GM12878 (cell line): ENCODE measurements around the gene KLHDC2. TPM values are rescaled to one million over a fixed set of nuclear protein-coding genes. Genes with fewer than 3 reads are reported as not detected.

Experiments used
- ATAC-seq: fragments of 200-7000 bp; cut with Tn5 transposase; 3 replicates; pipeline ENCODE4 v1.9.1; 2020; ENCODE audit warnings: mild to moderate bottlenecking, moderate library complexity
- BruUV-seq: library from RNA; stranded (reverse); fragments of 400-500 nt; replicated peaks from 2 replicates; lab custom pipeline; 2021; lab: Mats Ljungman, UMichigan
- CTCF ChIA-PET: fragments of 300-600 bp; sonication (Branson Sonifier 250); formaldehyde crosslinking; extraction: SDS; loops from one replicate; lab custom pipeline; 2021; ENCODE audit warnings: inconsistent platforms; lab: Yijun Ruan, JAX
- POLR2A ChIA-PET: fragments of 350-600 bp; formaldehyde crosslinking; extraction: SDS; loops from one replicate; lab custom pipeline; 2021; ENCODE audit warnings: inconsistent platforms; lab: Charles Lee
- RAD21 ChIA-PET: fragments of 300-600 bp; sonication (Branson Sonifier 250); formaldehyde crosslinking; loops from one replicate; lab custom pipeline; 2023; ENCODE audit warnings: antibody characterized with exemption; ENCODE audit not compliant: unreplicated experiment; lab: Charles Lee
- SMC1A ChIA-PET: fragments of 300-600 bp; sonication (Branson Sonifier 250); formaldehyde crosslinking; loops from one replicate; lab custom pipeline; 2023; ENCODE audit not compliant: unreplicated experiment, uncharacterized antibody; lab: Charles Lee
- DNase-seq: peaks from one replicate; pipeline ENCODE4 v3.0.0-alpha.2; 2011; ENCODE audit warnings: low read depth, low spot score
- FAIRE-seq: peaks from 3 replicates; lab custom pipeline; 2011; peaks lifted over from hg19 to GRCh38; lab: Jason Lieb, UNC
- H2AFZ ChIP-seq: 2 replicates; pipeline ENCODE4 v1.6.0; 2011; ENCODE audit warnings: low read depth, low read length, control low read depth; ENCODE audit not compliant: control insufficient read depth
- H3K27ac ChIP-seq: 2 replicates; pipeline ENCODE4 v1.5.1; 2011; ENCODE audit warnings: control low read depth; ENCODE audit not compliant: control insufficient read depth, insufficient read depth
- H3K27me3 ChIP-seq, 2 experiments: replicated peaks in 1 of 2; 2 replicates each; pipeline versions ENCODE4 v1.6.0 to v1.6.1; 2011; ENCODE audit warnings: low read length in 1 of 2; ENCODE audit not compliant: control insufficient read depth in 2 of 2, insufficient read depth in 2 of 2
- H3K36me3 ChIP-seq, 2 experiments: 2 replicates each; pipeline ENCODE4 v1.5.1; 2011; ENCODE audit warnings: low read length in 1 of 2; ENCODE audit not compliant: control insufficient read depth in 2 of 2, insufficient read depth in 2 of 2
- H3K4me1 ChIP-seq: 2 replicates; pipeline ENCODE4 v1.6.1; 2011; ENCODE audit warnings: mild to moderate bottlenecking, low read length, moderate library complexity, mixed read lengths; ENCODE audit not compliant: control insufficient read depth, insufficient read depth
- H3K4me2 ChIP-seq: 2 replicates; pipeline ENCODE4 v1.6.0; 2011; ENCODE audit warnings: control low read depth; ENCODE audit not compliant: control insufficient read depth, insufficient read depth
- H3K4me3 ChIP-seq: fragments of 200-600 bp; sonication (generic); 2 replicates; pipeline ENCODE4 v1.5.1; 2016
- H3K79me2 ChIP-seq: 2 replicates; pipeline ENCODE4 v1.6.0; 2011; ENCODE audit warnings: low read length; ENCODE audit not compliant: control insufficient read depth, insufficient read depth
- H3K9ac ChIP-seq: 2 replicates; pipeline ENCODE4 v1.8.0; 2011; ENCODE audit warnings: low read length, control low read depth, mixed read lengths; ENCODE audit not compliant: control insufficient read depth, insufficient read depth
- H3K9me3 ChIP-seq: replicated peaks from 3 replicates; pipeline ENCODE4 v1.5.1; 2011; ENCODE audit warnings: mild to moderate bottlenecking, low read length; ENCODE audit not compliant: control insufficient read depth, insufficient read depth
- H4K20me1 ChIP-seq: 2 replicates; pipeline ENCODE4 v1.6.0; 2011; ENCODE audit not compliant: control insufficient read depth, insufficient read depth
- BRCA1 ChIP-seq: IDR thresholded peaks from 2 replicates; pipeline ENCODE4 v1.6.1; 2011; ENCODE audit warnings: low read depth, low read length, improper control_type of control experiment
- CBFB ChIP-seq: IDR thresholded peaks from 2 replicates; pipeline ENCODE4 v1.6.1; 2016; ENCODE audit warnings: antibody characterized with exemption, low read depth
- IKZF1 ChIP-seq: fragments of 450-650 bp; conservative IDR thresholded peaks from 2 replicates; pipeline ENCODE4 v1.6.1; 2017; ENCODE audit warnings: antibody characterized with exemption, mild to moderate bottlenecking
- MEF2B ChIP-seq: fragments of 450-650 bp; IDR thresholded peaks from 2 replicates; pipeline ENCODE4 v1.6.1; 2018; ENCODE audit warnings: mild to moderate bottlenecking, moderate library complexity; ENCODE audit not compliant: partially characterized antibody, poor library complexity, severe bottlenecking
- MTA2 ChIP-seq: fragments of 450-650 bp; IDR thresholded peaks from 2 replicates; pipeline ENCODE4 v1.6.1; 2016; ENCODE audit warnings: low read depth, mild to moderate bottlenecking, moderate library complexity
- MXI1 ChIP-seq: fragments of 150-350 bp; IDR thresholded peaks from 2 replicates; pipeline ENCODE4 v1.6.1; 2011; ENCODE audit warnings: low read depth, mild to moderate bottlenecking, inconsistent platforms, low read length, improper control_type of control experiment
- SREBF2 ChIP-seq: IDR thresholded peaks from 2 replicates; pipeline ENCODE4 v1.6.1; 2012; ENCODE audit warnings: mild to moderate bottlenecking, low read length
- YBX1 ChIP-seq: fragments of 450-650 bp; IDR thresholded peaks from 2 replicates; pipeline ENCODE4 v1.6.1; 2016; ENCODE audit warnings: antibody characterized with exemption
- ZSCAN29 ChIP-seq: fragments of 450-650 bp; IDR thresholded peaks from 2 replicates; pipeline ENCODE4 v1.6.1; 2017; ENCODE audit warnings: mild to moderate bottlenecking, moderate library complexity
- WGBS: methylation state at CpG from one replicate; pipeline ENCODE4 v1.1.6; 2016; ENCODE audit warnings: low lambda C conversion rate; ENCODE audit not compliant: insufficient replicate concordance, insufficient coverage; ENCODE audit errors: missing lambda C conversion rate; 5-methylcytosine and 5-hydroxymethylcytosine counted together
- in situ Hi-C: fragments of 300-500 bp; cut with MboI; formaldehyde crosslinking; loops from 9 replicates; pipeline ENCODE4 v1.14.3; 2018; ENCODE audit warnings: mixed read lengths
- intact Hi-C: fragments of 100-400 bp; cut with micrococcal nuclease; formaldehyde crosslinking; loops from one replicate; pipeline ENCODE4 v1.14.2; 2022; ENCODE audit not compliant: unreplicated experiment
- polyA plus RNA-seq, 11 experiments: library from polyadenylated mRNA; depleted of rRNA in 4 of 11; unstranded in 6 of 11; stranded (reverse) in 5 of 11; fragments of >200 nt; fragmentation: Nextera tagmentation in 4 of 11; fragmentation: Illumina TruSeq in 1 of 11; extraction: Ambion mirVana in 4 of 11; extraction: Trizol in 1 of 11; gene quantifications; 1 replicate in 1 of 11; 2 replicates in 10 of 11; pipeline versions ENCODE4 v1.2.1 to v1.2.3, GENCODE V29; 2011 to 2016; ENCODE audit warnings: inconsistent platforms in 2 of 11, missing spikeins in 2 of 11, low read depth in 1 of 11
- total RNA-seq, 4 experiments: library from RNA; depleted of rRNA in 3 of 4; stranded (reverse); fragments of >200 nt in 3 of 4; fragmentation: Illumina TruSeq in 1 of 4; extraction: Trizol in 1 of 4; gene quantifications; 2 replicates each; pipeline versions ENCODE4 v1.2.1 to v1.2.3, GENCODE V29; 2013 to 2021
- TF ChIP-seq, protein P1 (sequence below): fragments of 450-650 bp; IDR thresholded peaks from 2 replicates; pipeline ENCODE4 v1.6.1; 2017; ENCODE audit warnings: mild to moderate bottlenecking
- TF ChIP-seq, protein P2 (sequence below): fragments of 450-650 bp; IDR thresholded peaks from 2 replicates; pipeline ENCODE4 v1.6.1; 2014; ENCODE audit warnings: mild to moderate bottlenecking

KLHDC2 gene
- total and polyA plus RNA-seq, 10 of the 15 experiments (the other 5 are each of a cell fraction or from before 2014, with no cell fraction given): 6.0 to 45.0 (median 24.7) TPM

DNA sequence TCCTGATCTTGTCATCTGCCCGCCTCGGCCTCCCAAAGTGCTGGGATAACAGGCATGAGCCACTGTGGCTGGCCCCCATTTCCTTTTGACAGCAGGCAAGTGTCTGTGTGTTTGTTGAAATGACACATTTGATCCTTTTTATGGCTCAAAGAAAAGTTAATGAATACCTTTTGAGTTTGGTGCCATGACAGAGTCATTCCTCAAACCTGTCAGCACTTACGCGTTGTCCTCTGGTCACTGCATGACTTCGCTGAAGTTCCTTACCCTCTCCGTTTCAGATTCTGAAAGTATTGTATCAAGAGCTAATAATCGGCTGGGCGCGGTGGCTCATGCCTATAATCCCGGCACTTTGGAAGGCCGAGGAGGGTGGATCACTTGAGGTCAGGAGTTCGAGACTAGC is 52.2 kb downstream of the KLHDC2 start:
- no peak overlapping the region for H3K9ac ChIP-seq
- no TSS peak for BruUV-seq
- ChIA-PET SMC1A (interaction anchor here (1.2 kb wide), 1 partner anchor 8 kb away, joined by 4 read pairs; no protein-coding TSS in a partner anchor), CTCF (no interaction called here), POLR2A (interaction anchor here (0.5 kb wide), 1 partner anchor 174 kb away, joined by 4 read pairs; no protein-coding TSS in a partner anchor), RAD21 (no interaction called here)
- in situ Hi-C loops (no loop called here), intact Hi-C loops (no loop called here)
- H3K36me3 ChIP-seq: peaks cover 9 to 33% of the 10 kb centered on the region in 2 experiments; a peak in 3 of 4 replicates
- peaks cover 3% of the 10 kb centered on the region for H3K9me3 ChIP-seq
- no peak overlapping the region for H3K4me3 ChIP-seq
- H3K4me1 ChIP-seq: no peaks in the 10 kb centered on the region
- H3K79me2 ChIP-seq: no peaks in the 10 kb centered on the region
- ATAC-seq (no peak), FAIRE-seq (no peak), DNase-seq (no peak)
- H4K20me1 ChIP-seq: no peaks in the 10 kb centered on the region
- H3K27me3 ChIP-seq: no peaks in the 10 kb centered on the region
- no peak for TF ChIP-seq SREBF2
- TF ChIP-seq CBFB: no peak
- H3K4me2 ChIP-seq: no peak overlapping the region
- no peak overlapping the region for H3K27ac ChIP-seq
- WGBS: over 99% methylated on average over 12 of the region's 12 CpGs
- no peak overlapping the region for H2AFZ ChIP-seq

DNA sequence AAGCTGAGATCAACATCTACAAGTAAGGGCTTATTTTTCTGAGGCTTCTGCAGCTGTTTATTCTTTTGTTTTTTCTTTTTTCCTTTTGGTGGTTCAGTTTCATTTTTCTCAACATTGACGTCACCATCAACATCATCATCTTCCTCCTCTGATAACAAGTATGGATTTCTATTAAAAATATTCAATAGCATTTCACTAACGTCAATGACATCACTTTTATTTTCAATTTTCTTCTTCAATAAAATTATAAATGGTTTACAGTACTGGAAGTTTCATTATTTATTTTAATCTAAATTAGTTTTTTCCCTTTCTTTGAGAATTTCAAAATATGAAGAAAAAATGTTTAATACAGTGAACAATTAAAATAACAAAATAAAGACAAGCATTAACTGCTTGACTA is 60.7 kb downstream of the KLHDC2 start:
- FAIRE-seq: no peak
- RAD21 ChIA-PET: interaction anchor here (1.0 to 1.2 kb wide), 3 partner anchors 59 to 367 kb away, joined by 3 to 4 read pairs (median 3); no protein-coding TSS in a partner anchor

More for the DNA sequence above, 60.7 kb downstream of the KLHDC2 start:
- H3K36me3 ChIP-seq: peaks cover 7 to 19% of the 10 kb centered on the region in 2 experiments
- H4K20me1 ChIP-seq: no peaks in the 10 kb centered on the region
- BruUV-seq: no TSS peak
- CTCF ChIA-PET: interaction anchor here (0.7 to 4.2 kb wide), 10 partner anchors 9 to 367 kb away, joined by 3 to 21 read pairs (median 3); partner anchors contain the start of genes KLHDC2 and VCPKMT
- TF ChIP-seq MTA2 (no peak), YBX1 (no peak), MEF2B (no peak), ZSCAN29 (no peak), MXI1 (no peak), BRCA1 (no peak), IKZF1 (no peak)
- TF ChIP-seq, protein P1, sequence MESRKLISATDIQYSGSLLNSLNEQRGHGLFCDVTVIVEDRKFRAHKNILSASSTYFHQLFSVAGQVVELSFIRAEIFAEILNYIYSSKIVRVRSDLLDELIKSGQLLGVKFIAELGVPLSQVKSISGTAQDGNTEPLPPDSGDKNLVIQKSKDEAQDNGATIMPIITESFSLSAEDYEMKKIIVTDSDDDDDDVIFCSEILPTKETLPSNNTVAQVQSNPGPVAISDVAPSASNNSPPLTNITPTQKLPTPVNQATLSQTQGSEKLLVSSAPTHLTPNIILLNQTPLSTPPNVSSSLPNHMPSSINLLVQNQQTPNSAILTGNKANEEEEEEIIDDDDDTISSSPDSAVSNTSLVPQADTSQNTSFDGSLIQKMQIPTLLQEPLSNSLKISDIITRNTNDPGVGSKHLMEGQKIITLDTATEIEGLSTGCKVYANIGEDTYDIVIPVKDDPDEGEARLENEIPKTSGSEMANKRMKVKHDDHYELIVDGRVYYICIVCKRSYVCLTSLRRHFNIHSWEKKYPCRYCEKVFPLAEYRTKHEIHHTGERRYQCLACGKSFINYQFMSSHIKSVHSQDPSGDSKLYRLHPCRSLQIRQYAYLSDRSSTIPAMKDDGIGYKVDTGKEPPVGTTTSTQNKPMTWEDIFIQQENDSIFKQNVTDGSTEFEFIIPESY: no peak
- TF ChIP-seq, protein P2, sequence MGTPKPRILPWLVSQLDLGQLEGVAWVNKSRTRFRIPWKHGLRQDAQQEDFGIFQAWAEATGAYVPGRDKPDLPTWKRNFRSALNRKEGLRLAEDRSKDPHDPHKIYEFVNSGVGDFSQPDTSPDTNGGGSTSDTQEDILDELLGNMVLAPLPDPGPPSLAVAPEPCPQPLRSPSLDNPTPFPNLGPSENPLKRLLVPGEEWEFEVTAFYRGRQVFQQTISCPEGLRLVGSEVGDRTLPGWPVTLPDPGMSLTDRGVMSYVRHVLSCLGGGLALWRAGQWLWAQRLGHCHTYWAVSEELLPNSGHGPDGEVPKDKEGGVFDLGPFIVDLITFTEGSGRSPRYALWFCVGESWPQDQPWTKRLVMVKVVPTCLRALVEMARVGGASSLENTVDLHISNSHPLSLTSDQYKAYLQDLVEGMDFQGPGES: no peak
- H3K27ac ChIP-seq: no peak overlapping the region
- H3K4me1 ChIP-seq: no peaks in the 10 kb centered on the region
- no peaks in the 10 kb centered on the region for H3K27me3 ChIP-seq
- H3K9ac ChIP-seq: no peak overlapping the region
- no peak overlapping the region for H3K4me2 ChIP-seq
- no peak overlapping the region for H3K4me3 ChIP-seq
- H3K9me3 ChIP-seq: no peaks in the 10 kb centered on the region
- no peak for DNase-seq
- intact Hi-C loops (no loop called here), in situ Hi-C loops (no loop called here)
- POLR2A ChIA-PET: interaction anchor here (0.6 to 3.8 kb wide), 3 partner anchors 61 to 220 kb away, joined by 3 to 13 read pairs (median 3); partner anchors contain the start of genes DNAAF2 and KLHDC2
- no peak for ATAC-seq
- no peak overlapping the region for H2AFZ ChIP-seq
- SMC1A ChIA-PET: interaction anchor here (0.8 to 2.4 kb wide), 11 partner anchors 9 to 367 kb away, joined by 3 to 10 read pairs (median 4); partner anchors contain the start of gene NEMF
- H3K79me2 ChIP-seq: no peaks in the 10 kb centered on the region
- 29% methylated on average over 2 of the region's 2 CpGs for WGBS
